K562 (cell line): ENCODE data around the gene CCDC136.

Experiments used
- MAX ChIP-seq: sonication (generic); formaldehyde crosslinking; IDR thresholded peaks from 2 replicates; pipeline ENCODE4 v1.9.0; 2022; ENCODE audit warnings: mild to moderate bottlenecking, missing genetic modification reagents
- REST ChIP-seq, 2 experiments: fragments of 450-650 bp; formaldehyde crosslinking in 1 of 2; IDR thresholded peaks; 2 replicates each; pipeline versions ENCODE4 v1.4.0 to v1.6.1; 2014 to 2020; ENCODE audit warnings: mild to moderate bottlenecking in 2 of 2, borderline replicate concordance in 1 of 2, low read depth in 1 of 2
- SOX6 ChIP-seq: fragments of 450-650 bp; IDR thresholded peaks from 2 replicates; pipeline ENCODE4 v1.6.1; 2014; ENCODE audit warnings: mild to moderate bottlenecking
- TCF3 ChIP-seq: sonication (generic); formaldehyde crosslinking; IDR thresholded peaks from 2 replicates; pipeline ENCODE4 v1.4.0; 2020; ENCODE audit warnings: mild to moderate bottlenecking, missing genetic modification reagents
- ZFPM2 ChIP-seq: fragments of 250-450 bp; sonication (Bioruptor Pico); IDR thresholded peaks from 2 replicates; pipeline ENCODE4 v1.5.1; 2022; ENCODE audit warnings: mild to moderate bottlenecking
- ZNF764 ChIP-seq: fragments of 250-450 bp; sonication (Bioruptor Pico); IDR thresholded peaks from 2 replicates; pipeline ENCODE4 v1.4.0; 2020; ENCODE audit warnings: low read depth, mild to moderate bottlenecking, moderate library complexity

GRCh38 chr7:128865303-128865702 lies 73.5 kb downstream of the CCDC136 start:
- TF ChIP-seq ZFPM2 (CRISPR knock-in tag) (no peak), ZNF764 (CRISPR knock-in tag) (no peak), MAX (CRISPR knock-in tag) (0 out of 2 replicates have a peak, but pooled peaks have one; percentile 26), TCF3 (CRISPR knock-in tag) (no peak), REST (IDR thresholded peaks at IDR 0.05; ENCODE audit: borderline replicate concordance) (no peak), REST (CRISPR knock-in tag; IDR thresholded peaks at IDR 0.05; ENCODE audit: low read depth) (no peak), SOX6 (no peak)
